ENCODE measurements around the gene PLIN1. TPM values are rescaled to one million over a fixed set of nuclear protein-coding genes. Genes with fewer than 3 reads are reported as not detected.
"Not testable (repeated sequence)": the region's sequence is repeated elsewhere in the genome, so short reads cannot be mapped to it uniquely, and the experiment has no call there.

The PLIN1 gene
- total RNA-seq, 1 experiment from 2014 or later = 0.09 TPM

DNA sequence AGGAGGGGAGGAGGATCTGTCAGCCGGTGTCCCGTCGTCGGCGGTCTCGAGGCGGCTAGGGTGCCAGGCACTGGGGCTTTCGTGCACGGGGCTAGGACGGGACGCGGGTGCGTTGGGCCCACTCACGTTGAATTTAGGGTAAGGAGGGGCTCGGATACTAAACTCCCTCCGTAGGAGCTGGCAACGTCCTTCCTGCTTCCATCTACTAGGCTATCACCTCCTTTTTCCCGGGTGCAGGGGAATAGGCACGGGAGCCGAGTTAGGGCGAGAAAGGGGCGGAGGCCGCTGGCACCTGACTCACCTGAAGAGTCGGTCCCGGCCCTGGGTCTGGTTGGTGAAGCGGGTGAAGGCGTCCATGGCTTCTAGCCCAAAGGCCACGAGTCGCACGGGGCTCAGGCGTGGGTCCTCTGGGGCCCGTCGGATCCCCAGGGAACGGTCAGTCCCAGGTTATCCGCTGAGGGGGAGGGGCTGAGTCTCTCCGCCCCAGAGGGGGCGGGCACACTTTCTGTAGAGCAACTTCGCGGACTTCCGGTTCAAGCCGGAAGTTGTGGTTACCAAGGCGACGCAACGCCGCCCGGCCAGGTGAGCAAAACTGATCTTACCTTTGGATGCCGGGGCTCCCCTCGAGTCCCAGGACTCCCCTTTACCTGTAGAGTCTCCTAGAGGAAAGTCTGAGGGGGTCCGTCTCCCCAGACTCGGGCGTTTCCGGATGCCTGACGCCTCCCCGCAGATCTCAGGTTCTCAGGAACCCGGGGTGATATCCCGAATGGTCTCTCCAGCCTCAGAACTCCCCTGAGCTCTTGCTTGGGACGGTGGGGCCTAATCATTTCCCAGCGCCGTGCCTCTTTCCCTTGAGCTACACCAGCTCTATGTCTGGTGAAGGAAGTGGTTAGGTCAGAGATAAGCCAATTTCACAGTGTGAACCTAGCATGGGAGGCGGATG, 11.4 kb upstream of the PLIN1 start, which contains the start of the genes PEX11A and WDR93:
Gene PEX11A, minus strand, starts transcription at position 479 of the 943 bp plus-strand sequence. Its CDS starts 122 bp downstream, at position 357.
Gene WDR93, plus strand, starts transcription at position 536 of the 943 bp plus-strand sequence. CDS start 10,936 bp downstream, outside the sequence.
- no peak within 1 kb of the TSS; the same call in 1 of the 2 replicates for H3K14ac ChIP-seq (ENCODE audit: insufficient read depth, low read length)
- no peak within 1 kb of the TSS for H3K27ac ChIP-seq (ENCODE audit: insufficient read length, low read depth, low read length)
- no peaks in the 10 kb centered on the region for H3K9me3 ChIP-seq (ENCODE audit: control insufficient read depth, low read depth, low read length)
- H3K4me2 ChIP-seq (ENCODE audit: insufficient read depth, insufficient read length, low read length) = peak within 1 kb of the TSS; percentile 90
- no peak within 1 kb of the TSS for H2BK12ac ChIP-seq (ENCODE audit: insufficient read length, low read depth, low read length)
- H3K79me1 ChIP-seq (ENCODE audit: insufficient read depth, low read depth, low read length, poor library complexity, severe bottlenecking) = no peaks in the 10 kb centered on the region
- no peaks in the 10 kb centered on the region for H4K20me1 ChIP-seq (ENCODE audit: control insufficient read depth, insufficient read depth, insufficient read length)
- DNase-seq = peak; percentile 90
- H3K79me2 ChIP-seq (ENCODE audit: insufficient read depth, low read length) = no peaks in the 10 kb centered on the region
- H2BK20ac ChIP-seq (ENCODE audit: low read depth, low read length, poor library complexity, severe bottlenecking) = no peak within 1 kb of the TSS
- TF ChIP-seq, protein P1, sequence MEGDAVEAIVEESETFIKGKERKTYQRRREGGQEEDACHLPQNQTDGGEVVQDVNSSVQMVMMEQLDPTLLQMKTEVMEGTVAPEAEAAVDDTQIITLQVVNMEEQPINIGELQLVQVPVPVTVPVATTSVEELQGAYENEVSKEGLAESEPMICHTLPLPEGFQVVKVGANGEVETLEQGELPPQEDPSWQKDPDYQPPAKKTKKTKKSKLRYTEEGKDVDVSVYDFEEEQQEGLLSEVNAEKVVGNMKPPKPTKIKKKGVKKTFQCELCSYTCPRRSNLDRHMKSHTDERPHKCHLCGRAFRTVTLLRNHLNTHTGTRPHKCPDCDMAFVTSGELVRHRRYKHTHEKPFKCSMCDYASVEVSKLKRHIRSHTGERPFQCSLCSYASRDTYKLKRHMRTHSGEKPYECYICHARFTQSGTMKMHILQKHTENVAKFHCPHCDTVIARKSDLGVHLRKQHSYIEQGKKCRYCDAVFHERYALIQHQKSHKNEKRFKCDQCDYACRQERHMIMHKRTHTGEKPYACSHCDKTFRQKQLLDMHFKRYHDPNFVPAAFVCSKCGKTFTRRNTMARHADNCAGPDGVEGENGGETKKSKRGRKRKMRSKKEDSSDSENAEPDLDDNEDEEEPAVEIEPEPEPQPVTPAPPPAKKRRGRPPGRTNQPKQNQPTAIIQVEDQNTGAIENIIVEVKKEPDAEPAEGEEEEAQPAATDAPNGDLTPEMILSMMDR (conservative IDR thresholded peaks at IDR 0.05) = no peak
- H3K4ac ChIP-seq (ENCODE audit: low read depth, low read length) = no peak within 1 kb of the TSS
- no peak within 1 kb of the TSS for H3K18ac ChIP-seq (ENCODE audit: insufficient read length, low read depth, low read length)
- H2AK5ac ChIP-seq (ENCODE audit: insufficient read length, low read length) = no peak within 1 kb of the TSS
- H3K23me2 ChIP-seq (ENCODE audit: insufficient read length, low read depth, low read length, poor library complexity, severe bottlenecking) = peaks cover 4% of the 10 kb centered on the region
- Mint-ChIP-seq H3K27me3 (ENCODE audit: low read depth) (peaks cover 24% of the 10 kb centered on the region), H3K9me3 (no peaks in the 10 kb centered on the region), H3K4me1 (peaks cover 3% of the 10 kb centered on the region in 2 experiments), H3K4me3 (peak within 1 kb of the TSS; percentile 85 to 90), H3K36me3 (ENCODE audit: insufficient read depth in 1 of 3, low read depth in 3 of 3) (no peaks in the 10 kb centered on the region), H3K27ac (peak within 1 kb of the TSS in 1 of 3 experiments; percentile 85; a peak in 1 of 7 replicates)
- H3K9ac ChIP-seq (ENCODE audit: extremely low read depth, insufficient read length, low read length) = peak within 1 kb of the TSS; percentile 50
- no peaks in the 10 kb centered on the region for H3K4me1 ChIP-seq (ENCODE audit: insufficient read depth, low read length)
- no peak within 1 kb of the TSS for H3K23ac ChIP-seq (ENCODE audit: insufficient read length, low read depth, low read length)
- H4K91ac ChIP-seq (ENCODE audit: insufficient read length, low read depth, low read length) = no peak within 1 kb of the TSS
- H2BK120ac ChIP-seq (ENCODE audit: low read depth, low read length, poor library complexity, severe bottlenecking) = no peak within 1 kb of the TSS
- H2BK15ac ChIP-seq (ENCODE audit: low read depth, low read length) = no peak within 1 kb of the TSS
- H4K8ac ChIP-seq (replicated peaks; ENCODE audit: insufficient read length, low read depth, low read length) = no peak within 1 kb of the TSS
- no peak within 1 kb of the TSS for H2BK5ac ChIP-seq (ENCODE audit: insufficient read length, low read length)
- H3K56ac ChIP-seq (ENCODE audit: insufficient read length, low read depth, low read length) = no peak within 1 kb of the TSS
- no peak within 1 kb of the TSS for H4K5ac ChIP-seq (ENCODE audit: insufficient read length, low read depth, low read length)
- H3T11ph ChIP-seq (ENCODE audit: low read length) = no peak within 1 kb of the TSS
- H2AFZ ChIP-seq (ENCODE audit: low read length) = peak within 1 kb of the TSS; percentile 84
- no peaks in the 10 kb centered on the region for H3K27me3 ChIP-seq (ENCODE audit: insufficient read depth, low read length)
- no CpG with 5 or more reads among the region's 60 CpGs for WGBS (ENCODE audit: extremely low coverage, insufficient read length, low lambda C conversion rate)

DNA sequence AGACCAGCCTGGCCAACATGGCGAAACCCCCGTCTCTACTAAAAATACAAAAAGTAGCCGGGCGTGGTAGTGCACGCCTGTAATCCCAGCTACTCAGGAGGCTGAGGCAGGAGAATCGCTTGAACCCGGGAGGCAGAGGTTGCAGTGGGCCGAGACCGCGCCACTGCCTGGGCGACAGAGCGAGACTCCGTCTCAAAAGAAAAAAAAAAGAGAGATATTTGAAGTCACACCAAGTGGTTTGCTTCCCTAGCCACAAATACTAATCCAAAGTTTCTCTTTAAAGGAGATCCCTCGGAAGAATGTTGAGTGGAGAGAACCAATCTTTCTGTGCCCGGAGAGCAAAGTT, 10.7 kb upstream of the PLIN1 start:
- H3K9ac ChIP-seq (ENCODE audit: extremely low read depth, insufficient read length, low read length); DNase-seq; H4K5ac ChIP-seq (ENCODE audit: insufficient read length, low read depth, low read length); H2AK5ac ChIP-seq (ENCODE audit: insufficient read length, low read length); H3K56ac ChIP-seq (ENCODE audit: insufficient read length, low read depth, low read length); H3T11ph ChIP-seq (ENCODE audit: low read length); H3K4me1 ChIP-seq (ENCODE audit: insufficient read depth, low read length); H3K23ac ChIP-seq (ENCODE audit: insufficient read length, low read depth, low read length); H4K91ac ChIP-seq (ENCODE audit: insufficient read length, low read depth, low read length); H3K18ac ChIP-seq (ENCODE audit: insufficient read length, low read depth, low read length); H3K14ac ChIP-seq (ENCODE audit: insufficient read depth, low read length); H3K79me1 ChIP-seq (ENCODE audit: insufficient read depth, low read depth, low read length, poor library complexity, severe bottlenecking); H3K27ac ChIP-seq (ENCODE audit: insufficient read length, low read depth, low read length); H4K20me1 ChIP-seq (ENCODE audit: control insufficient read depth, insufficient read depth, insufficient read length); H3K79me2 ChIP-seq (ENCODE audit: insufficient read depth, low read length); H2AFZ ChIP-seq (ENCODE audit: low read length); H2BK12ac ChIP-seq (ENCODE audit: insufficient read length, low read depth, low read length); H3K9me3 ChIP-seq (ENCODE audit: control insufficient read depth, low read depth, low read length); H4K8ac ChIP-seq (replicated peaks; ENCODE audit: insufficient read length, low read depth, low read length); H3K4ac ChIP-seq (ENCODE audit: low read depth, low read length); H3K27me3 ChIP-seq (ENCODE audit: insufficient read depth, low read length); H3K9me3 Mint-ChIP-seq; H3K27ac Mint-ChIP-seq; H3K36me3 Mint-ChIP-seq (ENCODE audit: insufficient read depth in 1 of 3, low read depth in 3 of 3); H3K4me1 Mint-ChIP-seq; H2BK5ac ChIP-seq (ENCODE audit: insufficient read length, low read length); H2BK15ac ChIP-seq (ENCODE audit: low read depth, low read length); H3K23me2 ChIP-seq (ENCODE audit: insufficient read length, low read depth, low read length, poor library complexity, severe bottlenecking); H2BK20ac ChIP-seq (ENCODE audit: low read depth, low read length, poor library complexity, severe bottlenecking); H2BK120ac ChIP-seq (ENCODE audit: low read depth, low read length, poor library complexity, severe bottlenecking): not testable (repeated sequence)
- Mint-ChIP-seq H3K27me3 (ENCODE audit: low read depth) (peaks cover 20% of the 10 kb centered on the region), H3K4me3 (peak overlapping the region; percentile 85 to 90)
- no CpG with 5 or more reads among the region's 15 CpGs for WGBS (ENCODE audit: extremely low coverage, insufficient read length, low lambda C conversion rate)
- peak overlapping the region; percentile 90 for H3K4me2 ChIP-seq (ENCODE audit: insufficient read depth, insufficient read length, low read length)
